A549 (cell line): Measurements from ENCODE around the gene METTL9.

Experiments
- BHLHE40 ChIP-seq: IDR thresholded peaks from 2 replicates; pipeline ENCODE4 v1.6.1; 2012; ENCODE audit warnings: low read depth, low read length, inconsistent platforms
- CHD2 ChIP-seq: fragments of 150-350 bp; IDR thresholded peaks from 2 replicates; pipeline ENCODE4 v1.6.1; 2014; ENCODE audit warnings: low read length; ENCODE audit not compliant: partially characterized antibody
- E2F6 ChIP-seq: IDR thresholded peaks from 2 replicates; pipeline ENCODE4 v1.6.1; 2012; ENCODE audit warnings: low read depth, borderline replicate concordance
- EHMT2 ChIP-seq: fragments of 200-600 bp; sonication (generic); IDR thresholded peaks from 2 replicates; pipeline ENCODE4 v1.6.1; 2016; ENCODE audit warnings: antibody characterized with exemption, low read depth, mild to moderate bottlenecking, moderate library complexity
- HDAC2 ChIP-seq: fragments of 200-600 bp; sonication (generic); IDR thresholded peaks from 2 replicates; pipeline ENCODE4 v1.6.1; 2016
- KDM5A ChIP-seq: fragments of 200-600 bp; sonication (generic); IDR thresholded peaks from 2 replicates; pipeline ENCODE4 v1.6.1; 2016; ENCODE audit warnings: antibody characterized with exemption, mild to moderate bottlenecking
- MYC ChIP-seq: IDR thresholded peaks from 2 replicates; pipeline ENCODE4 v1.6.1; 2012; ENCODE audit warnings: mild to moderate bottlenecking, inconsistent platforms, low read length, improper control_type of control experiment, borderline replicate concordance
- POLR2A ChIP-seq: IDR thresholded peaks from 2 replicates; pipeline ENCODE4 v1.6.1; 2012; ENCODE audit warnings: mild to moderate bottlenecking, low read length
- POLR2AphosphoS2 ChIP-seq: conservative IDR thresholded peaks from 2 replicates; pipeline ENCODE4 v1.6.1; 2012; ENCODE audit warnings: low read length, improper control_type of control experiment, inconsistent platforms
- SMC3 ChIP-seq: fragments of >200 bp; sonication (Bioruptor Twin); formaldehyde crosslinking; IDR thresholded peaks from 3 replicates; pipeline ENCODE4 v1.6.1; 2018; ENCODE audit warnings: inconsistent platforms
- TFCP2L1 ChIP-seq: fragments of 250-450 bp; sonication (Bioruptor Pico); IDR thresholded peaks from 2 replicates; pipeline ENCODE4 v1.5.0; 2021; ENCODE audit warnings: mild to moderate bottlenecking
- ZFP36 ChIP-seq: fragments of 450-650 bp; IDR thresholded peaks from 2 replicates; pipeline ENCODE4 v1.6.1; 2014; ENCODE audit warnings: borderline replicate concordance; ENCODE audit not compliant: partially characterized antibody
- ZNF302 ChIP-seq: fragments of 250-450 bp; sonication (Bioruptor Pico); IDR thresholded peaks from 2 replicates; pipeline ENCODE4 v1.9.0; 2021; ENCODE audit warnings: inconsistent platforms, mild to moderate bottlenecking, moderate library complexity
- TF ChIP-seq, protein P1 (sequence below): fragments of >200 bp; sonication (Bioruptor Twin); formaldehyde crosslinking; IDR thresholded peaks from 3 replicates; pipeline ENCODE4 v1.5.1; 2016

GRCh38 chr16:21698169-21699032 is 99.0 kb downstream of the METTL9 start:
- TF ChIP-seq, protein P1, sequence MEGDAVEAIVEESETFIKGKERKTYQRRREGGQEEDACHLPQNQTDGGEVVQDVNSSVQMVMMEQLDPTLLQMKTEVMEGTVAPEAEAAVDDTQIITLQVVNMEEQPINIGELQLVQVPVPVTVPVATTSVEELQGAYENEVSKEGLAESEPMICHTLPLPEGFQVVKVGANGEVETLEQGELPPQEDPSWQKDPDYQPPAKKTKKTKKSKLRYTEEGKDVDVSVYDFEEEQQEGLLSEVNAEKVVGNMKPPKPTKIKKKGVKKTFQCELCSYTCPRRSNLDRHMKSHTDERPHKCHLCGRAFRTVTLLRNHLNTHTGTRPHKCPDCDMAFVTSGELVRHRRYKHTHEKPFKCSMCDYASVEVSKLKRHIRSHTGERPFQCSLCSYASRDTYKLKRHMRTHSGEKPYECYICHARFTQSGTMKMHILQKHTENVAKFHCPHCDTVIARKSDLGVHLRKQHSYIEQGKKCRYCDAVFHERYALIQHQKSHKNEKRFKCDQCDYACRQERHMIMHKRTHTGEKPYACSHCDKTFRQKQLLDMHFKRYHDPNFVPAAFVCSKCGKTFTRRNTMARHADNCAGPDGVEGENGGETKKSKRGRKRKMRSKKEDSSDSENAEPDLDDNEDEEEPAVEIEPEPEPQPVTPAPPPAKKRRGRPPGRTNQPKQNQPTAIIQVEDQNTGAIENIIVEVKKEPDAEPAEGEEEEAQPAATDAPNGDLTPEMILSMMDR, result no peak
- TF ChIP-seq ZNF302 (CRISPR knock-in tag) (no peak), CHD2 (no peak), ZFP36 (no peak), SMC3 (no peak), TFCP2L1 (no peak), MYC (no peak), E2F6 (no peak), POLR2A (no peak), BHLHE40 (no peak), KDM5A (no peak), EHMT2 (no peak), POLR2AphosphoS2 (no peak), HDAC2 (no peak)
